ENCODE measurements around the gene AGRN.
"Not testable (repeated sequence)": the region's sequence is repeated elsewhere in the genome, so short reads cannot be mapped to it uniquely, and the experiment has no call there.

Gene AGRN

DNA sequence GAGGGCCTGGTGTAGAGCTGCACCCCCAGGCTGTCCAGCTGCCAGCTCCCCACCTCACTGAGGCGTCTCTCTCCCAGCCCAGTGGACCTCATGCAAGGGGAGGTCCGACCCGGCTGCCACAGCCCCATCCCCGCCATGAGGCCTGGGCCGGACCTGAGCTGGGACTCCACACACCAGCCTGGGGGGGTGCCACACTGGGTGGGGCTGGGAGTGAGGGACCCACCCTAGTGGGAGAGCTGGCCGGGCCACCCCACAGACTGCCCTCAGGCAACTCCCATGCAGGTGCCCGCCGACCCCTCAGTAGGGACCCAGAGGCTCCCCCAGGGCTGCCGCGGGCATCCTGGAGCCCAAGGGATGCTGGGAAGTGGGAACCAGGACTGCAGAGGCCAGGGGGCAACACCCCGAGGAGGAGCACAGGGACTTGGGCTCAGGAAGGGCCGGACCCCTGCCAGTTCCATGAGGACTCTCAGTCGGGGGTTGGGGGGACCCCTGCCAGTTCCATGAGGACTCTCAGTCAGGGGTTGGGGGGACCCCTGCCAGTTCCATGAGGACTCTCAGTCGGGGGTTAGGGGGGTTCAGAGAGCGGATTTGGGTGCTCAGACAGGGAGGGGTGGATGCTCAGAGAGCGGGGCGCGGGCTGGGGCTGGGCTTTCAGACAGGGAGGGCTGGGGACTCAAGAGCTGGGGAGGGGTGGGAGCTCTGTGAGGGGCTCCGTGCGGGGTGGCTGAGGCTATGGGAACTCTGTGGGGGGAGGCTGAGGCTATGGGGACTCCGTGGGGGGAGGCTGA lies 55.4 kb downstream of the AGRN start:
- DNase-seq: no peak

DNA sequence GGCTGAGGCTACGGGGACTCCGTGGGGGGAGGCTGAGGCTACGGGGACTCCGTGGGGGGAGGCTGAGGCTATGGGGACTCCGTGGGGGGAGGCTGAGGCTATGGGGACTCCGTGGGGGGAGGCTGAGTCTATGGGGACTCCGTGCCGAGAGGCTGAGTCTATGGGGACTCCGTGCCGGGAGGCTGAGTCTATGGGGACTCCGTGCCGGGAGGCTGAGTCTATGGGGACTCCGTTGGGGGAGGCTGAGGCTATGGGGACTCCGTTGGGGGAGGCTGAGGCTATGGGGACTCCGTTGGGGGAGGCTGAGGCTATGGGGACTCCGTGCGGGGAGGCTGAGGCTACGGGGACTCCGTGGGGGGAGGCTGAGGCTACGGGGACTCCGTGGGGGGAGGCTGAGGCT lies 57.5 kb downstream of the AGRN start:
- DNase-seq: not testable (repeated sequence)

DNA sequence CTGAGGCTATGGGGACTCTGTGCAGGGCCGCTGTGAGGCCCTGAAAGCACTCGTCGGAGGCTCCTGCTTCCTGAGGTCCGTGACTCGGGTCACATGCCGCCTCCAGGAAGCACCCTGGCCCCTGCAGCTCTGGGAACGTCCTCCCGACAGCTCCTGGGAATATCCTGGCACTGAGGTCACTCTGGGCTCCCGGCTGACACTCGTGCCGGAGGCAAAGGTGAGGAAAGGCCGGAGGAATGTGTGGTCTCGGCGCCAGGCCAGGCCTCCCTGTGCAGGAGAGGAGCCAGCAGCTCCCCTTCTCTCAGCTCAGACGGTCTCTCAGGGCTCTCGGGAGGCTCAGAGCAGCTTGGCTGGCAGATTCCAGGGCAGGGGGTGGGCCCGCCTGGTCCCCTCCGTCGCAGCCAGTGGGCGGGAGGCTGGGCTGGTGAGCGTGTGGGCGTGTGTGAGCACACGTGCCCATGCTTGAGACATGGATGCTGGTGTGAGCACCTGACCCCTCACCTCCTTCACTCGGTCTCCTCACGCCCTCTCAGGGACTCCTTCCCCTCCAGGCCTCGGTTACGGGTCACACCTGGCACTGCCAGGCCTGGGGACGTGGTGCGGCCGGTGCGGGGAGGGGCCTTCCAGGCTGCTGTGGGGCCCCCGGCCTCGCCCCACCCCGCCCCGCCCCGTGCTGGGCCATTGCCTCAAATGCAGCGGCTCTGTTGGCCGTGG lies 59.6 kb downstream of the AGRN start:
- DNase-seq: peak in 1 of 56 donors; percentile 66

DNA sequence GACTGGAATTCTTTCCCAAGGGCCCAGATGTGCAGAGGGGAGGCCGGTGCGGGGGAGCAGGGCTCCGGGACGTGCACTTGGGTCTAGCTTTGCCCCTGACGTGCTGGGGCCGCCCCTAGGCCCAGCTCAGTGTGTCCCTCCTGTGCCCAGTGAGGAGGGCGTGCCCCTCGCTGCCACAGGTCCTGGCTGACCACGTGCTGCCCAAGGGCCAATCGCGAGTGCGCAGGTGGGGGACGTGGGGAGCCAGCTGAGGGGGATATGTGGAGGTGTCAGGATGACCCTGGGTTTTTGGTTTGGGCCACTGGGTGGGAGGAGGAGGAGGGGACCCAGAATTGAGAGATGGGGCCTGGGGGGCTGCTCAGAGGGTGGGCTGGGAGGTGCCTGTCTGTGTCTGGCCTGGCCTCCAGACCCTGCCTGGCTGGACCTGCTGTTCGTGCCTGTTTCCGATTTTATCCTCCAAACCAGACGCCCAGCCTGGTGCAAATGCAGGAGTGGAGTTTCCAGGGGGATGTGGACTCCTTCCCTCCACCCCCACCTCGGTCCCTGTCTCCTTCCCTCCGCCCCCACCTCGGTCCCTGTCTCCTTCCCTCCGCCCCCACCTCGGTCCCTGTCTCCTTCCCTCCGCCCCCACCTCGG lies 60.3 kb downstream of the AGRN start:
- peak in 6 of 56 donors; percentile 5 to 66 (median 38) for DNase-seq

DNA sequence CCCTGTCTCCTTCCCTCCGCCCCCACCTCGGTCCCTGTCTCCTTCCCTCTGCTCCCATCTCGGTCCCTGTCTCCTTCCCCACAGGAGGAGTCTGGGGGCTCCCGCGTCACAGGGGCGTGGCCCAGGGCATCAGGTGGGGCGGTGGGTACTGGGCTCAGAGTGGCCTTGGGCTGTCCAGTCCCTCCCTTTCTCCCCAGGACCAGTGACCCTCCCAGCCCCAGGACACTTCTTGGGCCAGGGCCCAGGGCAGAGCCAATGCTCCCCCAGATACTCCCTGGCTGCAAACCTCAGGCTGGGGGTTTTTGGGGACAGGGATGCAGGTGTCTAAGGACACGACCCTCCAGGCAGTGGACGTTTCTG lies 61.0 kb downstream of the AGRN start:
- no peak for DNase-seq

DNA sequence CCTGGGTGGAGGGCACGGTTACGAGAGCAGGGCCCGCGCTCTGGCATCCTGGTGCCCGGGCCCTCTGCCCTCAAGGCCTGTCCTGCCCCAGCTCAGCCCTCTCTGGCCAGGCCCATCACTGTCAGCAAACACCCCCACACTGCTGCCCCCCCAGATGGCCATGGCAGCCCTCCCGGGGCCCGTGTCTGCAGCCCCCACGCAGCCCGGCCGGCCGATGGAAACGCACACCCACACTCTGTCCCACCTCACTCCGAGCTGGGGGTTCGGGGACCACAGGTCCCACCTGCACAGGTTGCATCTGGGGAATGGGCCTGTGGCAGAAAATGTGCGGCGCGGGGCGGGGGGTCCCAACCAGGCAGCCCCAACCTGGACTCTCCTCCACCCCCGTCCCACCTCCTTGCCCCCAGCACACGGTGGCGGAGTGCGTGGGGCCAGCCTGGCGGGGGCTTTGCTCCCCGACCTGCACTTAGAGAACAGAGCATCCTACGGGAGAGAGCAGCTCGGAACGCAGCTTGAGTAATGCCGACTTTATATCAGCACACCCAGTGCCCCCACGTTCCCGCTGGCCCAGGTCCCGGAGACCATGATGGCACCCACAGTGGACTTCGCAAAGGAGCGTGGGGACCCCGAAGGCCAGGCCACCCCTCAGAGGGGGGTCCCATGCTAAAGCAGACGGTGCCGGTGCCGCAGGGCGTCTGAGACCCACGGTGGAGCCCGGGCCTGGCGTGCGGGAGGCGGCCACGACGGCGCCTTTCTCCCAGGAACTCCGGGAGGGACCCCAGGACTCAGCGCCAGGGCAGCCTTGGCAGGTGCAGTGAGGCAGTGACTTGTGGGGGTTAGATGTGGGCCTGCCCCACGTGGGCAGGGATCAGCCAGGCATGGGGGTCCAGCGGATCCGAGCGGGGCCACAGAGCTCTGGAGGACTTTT lies 61.7 kb downstream of the AGRN start:
- no peak for DNase-seq

DNA sequence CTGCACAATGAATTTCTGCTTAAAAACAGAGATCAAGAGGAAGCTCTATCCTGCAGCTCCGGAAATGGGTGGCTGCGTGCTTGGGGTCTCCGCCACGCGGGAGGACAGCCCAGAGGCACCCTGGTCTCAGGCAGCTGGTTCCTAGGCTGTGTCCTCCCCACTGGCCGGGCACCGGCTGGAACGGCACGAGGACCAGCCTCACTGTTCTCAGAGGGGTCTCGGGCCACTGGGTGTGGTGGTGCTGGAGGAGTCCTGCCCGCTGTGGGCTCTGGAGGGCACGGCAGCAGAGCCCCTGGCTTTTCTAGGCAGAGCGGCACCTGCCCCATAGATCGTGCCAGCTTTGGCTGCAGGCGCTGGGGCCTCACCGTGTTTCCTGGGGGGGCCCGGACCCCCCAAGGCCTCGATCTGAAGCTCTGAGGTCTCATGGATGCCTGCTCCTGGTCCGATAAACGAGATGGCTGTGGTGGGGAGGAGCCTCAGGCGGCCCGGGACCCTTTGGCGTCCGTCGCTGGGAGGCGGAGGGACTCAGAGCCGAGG lies 62.4 kb downstream of the AGRN start:
- DNase-seq: no peak

DNA sequence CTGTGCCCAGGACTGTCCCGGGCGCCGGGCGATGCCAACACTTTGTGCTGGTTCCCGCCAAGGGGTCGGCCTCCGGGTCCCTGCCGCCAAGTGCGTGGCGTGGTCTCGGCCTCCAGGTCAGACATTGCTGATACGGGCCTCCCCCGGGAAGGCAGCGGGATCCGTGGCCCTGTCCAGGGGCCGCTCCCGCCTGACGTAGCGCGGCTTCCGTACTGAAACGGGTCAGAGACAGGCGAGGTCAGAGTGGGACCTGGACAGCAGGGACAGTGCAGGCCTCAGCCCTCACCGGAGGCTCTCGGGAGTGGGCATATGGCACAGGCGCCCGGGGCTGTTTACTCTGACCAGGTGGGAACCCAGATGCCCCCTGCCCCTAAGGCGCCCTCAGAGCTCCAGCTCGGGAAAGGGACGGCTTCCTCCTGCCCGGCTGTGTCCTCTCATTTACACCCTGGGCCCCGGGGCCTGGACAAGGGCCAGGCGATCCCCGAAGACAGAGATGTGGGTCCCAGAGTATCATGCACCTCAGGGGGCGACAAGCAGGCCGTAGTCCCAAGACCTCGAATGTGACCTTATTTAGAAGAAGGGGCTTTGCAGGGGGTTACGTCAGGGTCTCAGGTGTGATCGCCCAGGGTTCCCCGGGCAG lies 63.0 kb downstream of the AGRN start:
- DNase-seq: no peak

DNA sequence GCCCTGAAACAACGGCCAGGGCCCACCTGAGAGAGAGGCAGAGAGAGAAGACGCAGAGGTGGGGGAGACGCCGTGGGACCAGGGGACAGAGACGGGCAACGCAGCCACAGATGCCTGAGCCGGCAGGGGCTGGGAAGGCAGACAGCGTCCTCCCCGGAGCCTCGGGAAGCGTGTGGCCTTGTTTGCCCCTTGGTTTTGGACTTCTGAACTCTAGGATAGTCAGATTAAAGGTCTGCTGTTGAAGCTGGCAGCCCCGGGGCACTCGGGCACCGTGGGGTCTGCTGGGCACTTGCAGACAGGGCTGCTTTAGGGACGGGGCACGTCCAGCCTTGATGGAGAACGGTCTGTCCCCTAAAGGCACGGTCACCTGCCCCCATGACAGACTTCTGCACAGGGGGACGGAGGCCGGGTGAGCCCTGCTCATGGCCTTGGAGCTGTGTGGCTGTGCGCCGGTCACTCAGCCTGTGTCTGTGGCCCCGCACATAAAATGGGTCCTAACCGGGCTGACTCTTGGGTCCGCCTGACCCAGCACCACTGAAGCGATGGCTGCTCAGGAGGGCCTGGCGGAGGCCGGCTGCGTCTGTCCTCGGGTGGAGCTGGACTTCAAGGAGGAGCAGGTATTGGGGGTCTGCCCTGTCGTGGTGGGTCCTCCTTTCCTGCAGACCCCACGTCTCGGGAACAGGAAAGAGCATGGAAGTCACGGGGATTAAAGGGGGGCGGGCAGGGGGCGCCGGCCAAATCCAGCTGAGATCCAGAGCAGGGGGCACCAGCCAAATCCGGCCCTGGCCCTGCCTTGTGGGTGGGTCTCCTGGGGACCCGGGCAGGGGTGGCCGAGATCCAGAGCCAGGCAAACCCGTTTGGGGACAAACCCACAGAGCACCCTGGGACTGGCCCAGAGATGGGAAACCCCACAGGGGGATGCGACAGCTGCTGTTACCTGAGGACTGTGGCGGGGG lies 63.8 kb downstream of the AGRN start:
- no peak for DNase-seq

DNA sequence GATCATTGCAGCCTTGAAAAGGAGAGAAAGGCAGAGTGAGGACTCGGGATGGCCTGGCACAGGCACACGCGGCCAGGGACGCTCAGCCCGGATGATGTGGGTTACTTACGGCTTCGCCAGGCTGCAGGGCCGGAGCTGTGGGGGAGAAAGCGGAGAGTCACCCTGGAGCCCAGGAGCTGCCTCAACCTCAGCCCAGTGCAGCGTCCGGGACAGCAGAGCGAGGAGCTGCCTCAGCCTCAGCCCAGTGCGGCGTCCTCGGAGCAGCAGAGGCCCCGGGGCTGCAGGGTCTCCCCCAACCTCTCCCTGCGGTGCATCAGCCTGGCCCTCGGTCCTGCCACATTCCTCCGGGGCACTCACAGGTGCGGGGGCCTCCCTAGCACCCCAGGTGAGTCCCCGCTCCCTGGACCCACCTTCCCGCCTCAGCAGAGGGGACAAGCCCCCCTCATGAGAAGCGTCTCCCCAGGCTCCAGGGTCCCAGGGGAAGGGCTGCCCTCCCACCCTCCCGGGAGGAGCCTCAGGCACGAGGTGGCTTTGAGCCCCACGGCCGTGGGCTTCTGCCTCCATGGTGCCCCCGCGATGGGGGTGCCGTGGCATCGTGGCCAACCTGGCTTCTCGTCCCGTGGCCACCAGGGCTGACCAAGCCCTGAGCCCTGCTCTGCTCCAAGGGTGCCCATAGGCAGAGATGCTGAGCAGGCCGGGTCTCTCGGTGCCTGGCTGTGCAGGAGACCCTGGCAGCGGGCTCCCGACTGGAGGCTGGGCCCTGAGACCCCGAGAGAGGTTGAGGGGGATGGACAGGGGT lies 64.7 kb downstream of the AGRN start:
- DNase-seq: no peak

DNA sequence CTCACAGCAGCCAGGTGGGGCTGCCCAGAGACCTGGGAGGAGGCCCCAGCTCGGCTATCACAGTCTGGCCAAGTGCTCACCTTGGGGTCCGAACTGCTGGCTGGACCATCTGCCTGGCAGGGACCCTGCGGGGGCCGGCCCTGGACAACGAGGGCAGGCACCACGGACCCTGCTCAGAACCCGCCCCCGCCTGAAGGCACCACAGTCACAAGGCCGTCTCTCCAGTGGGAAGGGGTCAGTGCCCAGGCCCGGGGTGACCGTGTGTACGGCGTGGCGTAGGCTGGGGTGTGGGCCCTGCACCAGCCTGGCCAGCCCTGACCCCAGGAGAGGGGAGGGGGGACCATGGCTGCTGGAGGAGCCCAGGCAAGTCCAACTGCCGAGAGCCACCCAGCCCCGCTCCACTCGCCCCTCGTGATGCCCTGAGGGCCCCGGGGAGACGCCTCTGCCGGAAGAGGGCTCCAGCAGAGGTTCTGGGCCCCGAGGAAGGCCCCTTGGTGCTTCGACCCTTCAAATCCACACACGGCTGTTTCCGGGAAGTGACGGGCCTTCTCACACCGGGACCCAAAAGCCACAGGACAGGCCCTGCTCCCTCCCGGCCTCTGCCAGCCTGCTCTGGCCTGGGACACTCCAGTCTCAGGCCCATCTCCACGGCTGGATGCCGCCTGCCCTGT lies 65.4 kb downstream of the AGRN start:
- DNase-seq: no peak

DNA sequence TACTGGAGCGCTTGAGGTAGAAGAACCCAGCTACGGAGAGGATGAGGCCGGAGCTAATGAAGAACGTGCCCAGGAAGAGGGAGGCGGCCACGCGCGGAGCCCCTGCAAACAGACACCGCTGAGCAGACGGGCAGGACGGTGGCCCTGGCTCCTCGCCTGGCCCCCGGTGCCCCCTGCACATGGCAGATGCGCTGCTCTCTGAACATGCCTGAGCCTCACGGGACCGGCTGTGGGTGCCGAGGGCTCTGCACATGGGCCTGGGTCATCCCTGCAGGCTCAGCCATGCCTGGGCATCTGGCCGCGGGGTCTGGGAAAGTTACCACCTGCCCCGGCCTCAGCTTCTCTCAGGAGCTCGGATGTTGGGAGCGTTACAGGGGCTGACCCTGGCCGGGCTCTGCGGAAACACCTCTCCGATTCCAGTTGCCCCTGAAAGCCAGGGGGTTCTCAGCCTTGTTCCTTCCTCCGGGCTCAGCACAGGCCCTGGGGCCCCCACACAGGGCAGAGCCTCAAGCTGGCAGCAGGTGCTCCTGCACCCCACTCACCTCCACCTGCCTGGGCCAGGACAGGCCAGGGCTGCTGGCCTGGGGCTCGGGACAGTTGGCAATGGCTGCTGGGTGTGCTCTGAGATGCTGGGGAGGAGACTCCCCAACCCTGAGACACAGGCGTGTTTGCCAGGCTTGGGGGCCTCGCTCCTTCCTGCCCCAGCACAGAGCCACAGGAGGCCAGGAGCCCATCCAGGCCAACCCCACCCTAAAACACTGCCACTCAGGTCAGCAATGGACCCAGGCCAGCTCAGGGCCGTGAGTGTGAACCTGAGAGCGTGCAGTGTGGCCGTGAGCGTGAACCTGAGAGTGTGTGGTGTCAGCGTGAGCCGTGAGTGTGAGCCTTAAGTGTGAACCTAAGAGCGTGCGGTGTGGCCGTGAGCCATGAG lies 66.3 kb downstream of the AGRN start:
- no peak for DNase-seq

DNA sequence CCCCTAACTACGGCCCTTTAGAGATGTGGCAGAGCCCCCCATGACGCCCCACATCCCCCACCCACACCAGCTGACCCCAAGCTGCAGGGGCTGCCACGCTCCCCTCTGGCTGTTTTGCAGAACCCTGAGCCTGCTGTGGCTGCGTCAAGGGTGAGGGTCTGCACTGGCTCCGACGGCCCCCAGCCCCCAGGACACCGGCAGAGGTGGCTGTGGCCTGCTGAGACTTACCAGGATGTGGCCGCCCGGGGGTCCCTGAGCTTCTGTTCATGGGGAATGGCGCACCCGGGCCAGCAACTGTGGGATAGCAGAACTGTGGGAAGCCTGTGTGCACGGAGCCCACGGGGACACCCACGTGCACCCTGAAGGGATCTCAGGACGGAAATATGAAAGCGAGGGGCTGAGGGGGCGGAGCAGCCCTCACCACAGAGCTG lies 67.0 kb downstream of the AGRN start:
- no peak for DNase-seq

DNA sequence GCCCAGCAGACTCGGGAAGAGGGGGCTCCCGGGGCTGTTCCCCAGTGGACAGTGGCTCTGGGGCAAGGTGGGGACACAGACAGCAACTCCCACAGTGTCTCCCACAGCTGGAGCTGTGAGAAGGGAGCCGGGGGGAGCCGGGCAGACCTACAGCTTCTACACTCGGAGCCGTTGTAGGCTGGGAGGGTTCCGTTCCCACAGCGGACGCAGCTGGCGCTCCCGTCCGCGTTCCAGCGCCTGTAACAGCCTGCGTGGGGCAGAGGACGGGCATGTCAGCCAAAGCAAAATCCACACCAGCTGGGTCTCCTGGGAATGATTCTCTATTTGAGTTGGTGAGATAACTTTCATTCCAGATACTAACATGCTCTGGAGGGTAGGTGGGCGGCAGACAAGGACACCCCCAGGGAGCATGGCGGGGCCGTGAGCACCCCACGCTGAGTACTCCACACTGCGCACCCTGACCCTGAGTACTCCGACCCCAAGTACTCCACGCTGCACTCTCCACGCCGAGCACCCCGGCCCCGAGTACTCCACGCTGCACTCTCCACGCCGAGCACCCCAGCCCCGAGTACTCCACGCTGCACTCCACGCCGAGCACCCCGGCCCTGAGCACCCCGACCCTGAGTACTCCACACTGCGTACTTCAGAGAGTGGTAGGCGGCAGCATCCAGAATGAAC lies 67.6 kb downstream of the AGRN start:
- DNase-seq: no peak

DNA sequence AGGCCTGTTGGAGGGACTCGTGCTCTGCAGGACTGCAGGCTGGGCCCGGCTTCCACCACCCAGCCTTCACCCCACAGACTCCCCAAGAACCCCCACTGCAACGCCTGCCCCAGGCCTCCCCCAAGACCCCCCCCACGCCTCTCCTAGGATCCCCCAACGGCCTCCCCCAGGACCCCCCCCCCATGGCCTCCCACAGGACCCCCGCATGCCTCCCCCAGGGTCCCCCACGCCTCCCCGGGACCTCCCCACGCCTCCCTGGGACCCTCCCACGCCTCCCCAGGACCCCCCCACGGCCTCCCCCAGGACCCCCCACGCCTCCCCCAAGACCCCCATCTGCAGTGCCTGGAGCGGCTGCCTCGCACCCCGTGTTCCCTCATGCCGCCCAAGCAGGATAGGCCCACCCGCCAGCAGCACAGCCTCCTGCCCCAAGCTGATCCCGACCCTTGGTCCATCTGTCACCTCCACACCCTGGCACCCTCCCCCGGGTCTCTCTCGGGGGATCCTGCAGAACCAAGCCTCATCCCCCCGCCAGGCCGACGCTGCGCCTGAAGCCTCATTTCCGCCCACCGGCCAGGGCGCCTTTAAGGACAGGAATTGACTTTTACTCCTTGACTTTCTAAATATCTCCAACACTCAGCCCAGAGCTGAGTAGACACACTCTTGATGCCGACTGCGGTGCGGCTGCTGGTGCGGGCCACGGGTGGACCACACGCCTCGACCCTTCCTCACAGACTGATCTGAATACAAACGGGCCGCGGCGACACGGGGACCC lies 68.3 kb downstream of the AGRN start:
- DNase-seq: no peak
